Measurements from ENCODE around the gene MED13L. TPM values are rescaled to one million over a fixed set of nuclear protein-coding genes. Genes with fewer than 3 reads are reported as not detected.

MED13L gene
- total RNA-seq, 5 donors from 2014 or later (not counting 1 experiment from before 2014, with no cell fraction given): 126 to 216 (median 133) TPM

- Mint-ChIP-seq H3K27ac (no peak overlapping the region), H3K4me1 (no peaks in the 10 kb centered on the region), H3K36me3 (no peaks in the 10 kb centered on the region), H3K4me3 (no peak overlapping the region), H3K27me3 (peaks cover 0 to 3% of the 10 kb centered on the region in 2 donors), H3K9me3 (no peaks in the 10 kb centered on the region)
- POLR2A ChIA-PET: no interaction called here
- H3K4me3 ChIP-seq (ENCODE audit: control insufficient read depth in 1 of 2, extremely low read depth in 1 of 2, low read length in 1 of 2): no peak overlapping the region
- CTCF ChIA-PET: no interaction called here
- no peaks in the 10 kb centered on the region for H3K9me3 ChIP-seq
- H3K4me1 ChIP-seq (ENCODE audit: control insufficient read depth in 1 of 2, extremely low read depth in 1 of 2, insufficient read depth in 2 of 2, low read length in 2 of 2): no peaks in the 10 kb centered on the region
- no peak for ATAC-seq (replicated peaks in 1 of 4)
- DNase-seq: no peak
- no peak overlapping the region for H3K27ac ChIP-seq (ENCODE audit: low read length)
- H3K36me3 ChIP-seq (ENCODE audit: control insufficient read depth in 2 of 2, extremely low read depth in 1 of 2, insufficient read depth in 1 of 2, low read length in 1 of 2): no peaks in the 10 kb centered on the region
- H3K27me3 ChIP-seq (replicated peaks in 1 of 2; ENCODE audit: control insufficient read depth in 2 of 2, extremely low read depth in 1 of 2, insufficient read depth in 2 of 2, low read length in 1 of 2): peaks cover 0 to 3% of the 10 kb centered on the region in 2 experiments
- 83% methylated on average over 7 of the region's 9 CpGs for WGBS (ENCODE audit: insufficient coverage)
Measured at GRCh38 chr12:116299665-116300328, 22.3 kb upstream of the MED13L start.

DNA sequence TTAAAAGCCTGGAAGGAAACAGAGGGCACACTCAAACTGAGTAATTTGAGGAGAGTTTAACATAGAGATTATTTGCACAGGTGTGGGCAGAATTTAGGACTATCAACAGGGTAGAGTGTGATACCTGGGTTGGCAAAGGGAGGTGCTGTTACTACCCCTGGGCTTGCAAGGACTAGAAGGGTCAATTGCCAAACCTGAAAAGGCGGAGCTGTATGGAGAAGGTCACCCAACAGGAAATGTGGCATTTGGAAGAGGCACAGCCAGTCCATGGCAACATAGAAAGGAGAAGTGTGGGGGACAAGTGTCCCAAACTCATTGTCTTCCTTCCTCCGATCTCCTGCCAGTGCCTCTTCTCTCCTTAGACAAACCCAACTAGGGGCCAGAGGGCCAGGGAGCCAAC lies 21.6 kb upstream of the MED13L start:
- H3K4me1 ChIP-seq (ENCODE audit: control insufficient read depth in 1 of 2, extremely low read depth in 1 of 2, insufficient read depth in 2 of 2, low read length in 2 of 2): no peaks in the 10 kb centered on the region
- ChIA-PET CTCF (no interaction called here), POLR2A (no interaction called here)
- ATAC-seq (replicated peaks in 1 of 4) (no peak), DNase-seq (no peak)
- Mint-ChIP-seq H3K27ac (no peak overlapping the region), H3K27me3 (peaks cover 0 to 3% of the 10 kb centered on the region in 2 donors), H3K36me3 (no peaks in the 10 kb centered on the region), H3K4me1 (no peaks in the 10 kb centered on the region), H3K4me3 (no peak overlapping the region), H3K9me3 (no peaks in the 10 kb centered on the region)
- H3K4me3 ChIP-seq (ENCODE audit: control insufficient read depth in 1 of 2, extremely low read depth in 1 of 2, low read length in 1 of 2): no peak overlapping the region
- no CpG with 5 or more reads among the region's 2 CpGs for WGBS (ENCODE audit: insufficient coverage)
- no peaks in the 10 kb centered on the region for H3K9me3 ChIP-seq
- no peak overlapping the region for H3K27ac ChIP-seq (ENCODE audit: low read length)
- H3K27me3 ChIP-seq (replicated peaks in 1 of 2; ENCODE audit: control insufficient read depth in 2 of 2, extremely low read depth in 1 of 2, insufficient read depth in 2 of 2, low read length in 1 of 2): peaks cover 0 to 3% of the 10 kb centered on the region in 2 experiments
- H3K36me3 ChIP-seq (ENCODE audit: control insufficient read depth in 2 of 2, extremely low read depth in 1 of 2, insufficient read depth in 1 of 2, low read length in 1 of 2): no peaks in the 10 kb centered on the region

DNA sequence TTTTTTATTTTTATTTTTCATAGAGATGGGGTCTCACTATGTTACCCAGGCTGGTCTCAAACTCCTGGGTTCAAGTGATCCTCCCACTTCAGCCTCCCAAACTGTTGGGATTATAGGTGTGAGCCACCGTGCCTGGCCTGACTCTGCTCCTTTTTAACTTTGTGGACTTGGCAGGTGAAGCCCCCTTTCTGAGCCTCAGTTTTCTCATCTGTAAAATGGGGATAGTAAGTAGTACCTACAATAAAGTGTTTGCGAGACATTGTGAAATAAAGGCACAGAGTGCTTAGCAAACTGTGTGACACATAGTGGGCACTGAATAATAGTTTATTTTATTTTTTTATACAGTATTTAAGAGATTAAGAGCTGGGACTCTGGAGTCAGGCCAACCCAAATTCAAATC lies 21.1 kb upstream of the MED13L start:
- H3K27ac Mint-ChIP-seq: no peak overlapping the region
- CTCF ChIA-PET: no interaction called here

DNA sequence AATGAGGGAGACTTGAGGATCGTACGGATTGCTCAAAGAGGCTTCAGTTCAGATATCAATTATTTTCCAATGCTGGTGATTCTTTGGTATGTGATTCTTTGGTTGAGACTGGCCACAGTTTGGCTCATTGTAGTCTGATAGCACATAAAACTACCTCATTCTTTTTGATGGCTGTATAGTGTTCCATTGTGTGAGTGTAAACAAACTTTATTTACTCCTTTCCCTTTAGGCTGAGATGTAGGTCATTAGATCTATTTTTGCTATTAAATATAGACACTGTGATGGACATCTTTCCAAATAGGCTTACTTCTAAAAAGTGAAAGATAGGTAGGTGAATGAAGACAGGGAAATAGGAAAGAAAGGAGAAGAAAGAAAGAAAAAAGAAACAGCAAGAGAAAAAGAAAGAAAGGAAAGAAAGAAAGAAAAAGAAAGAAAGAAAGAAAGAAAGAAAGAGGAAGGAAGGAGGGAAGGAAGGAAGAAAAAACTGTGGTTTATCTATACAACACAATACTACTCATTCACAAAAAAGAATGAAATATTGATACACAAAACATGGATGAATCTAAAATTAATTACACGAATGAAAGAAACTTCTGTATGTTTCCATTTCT lies 19.8 kb upstream of the MED13L start:
- no peak overlapping the region for H3K27ac ChIP-seq (ENCODE audit: low read length)
- CTCF ChIA-PET: no interaction called here
- H3K9me3 Mint-ChIP-seq: no peaks in the 10 kb centered on the region
- H3K27me3 Mint-ChIP-seq: peaks cover 0 to 3% of the 10 kb centered on the region in 2 donors
- H3K4me3 Mint-ChIP-seq: no peak overlapping the region
- no peak overlapping the region for H3K27ac Mint-ChIP-seq
- H3K4me1 Mint-ChIP-seq: no peaks in the 10 kb centered on the region
- no peak for ATAC-seq (replicated peaks in 1 of 4)
- peaks cover 0 to 3% of the 10 kb centered on the region in 2 experiments for H3K27me3 ChIP-seq (replicated peaks in 1 of 2; ENCODE audit: control insufficient read depth in 2 of 2, extremely low read depth in 1 of 2, insufficient read depth in 2 of 2, low read length in 1 of 2)
- H3K4me1 ChIP-seq (ENCODE audit: control insufficient read depth in 1 of 2, extremely low read depth in 1 of 2, insufficient read depth in 2 of 2, low read length in 2 of 2): no peaks in the 10 kb centered on the region
- POLR2A ChIA-PET: no interaction called here
- H3K36me3 Mint-ChIP-seq: no peaks in the 10 kb centered on the region
- no peak for DNase-seq
- no CpG with 5 or more reads among the region's 3 CpGs for WGBS (ENCODE audit: insufficient coverage)
- H3K36me3 ChIP-seq (ENCODE audit: control insufficient read depth in 2 of 2, extremely low read depth in 1 of 2, insufficient read depth in 1 of 2, low read length in 1 of 2): no peaks in the 10 kb centered on the region
- no peaks in the 10 kb centered on the region for H3K9me3 ChIP-seq
- no peak overlapping the region for H3K4me3 ChIP-seq (ENCODE audit: control insufficient read depth in 1 of 2, extremely low read depth in 1 of 2, low read length in 1 of 2)

More for the DNA sequence above, 21.1 kb upstream of the MED13L start:
- H3K4me1 ChIP-seq (ENCODE audit: control insufficient read depth in 1 of 2, extremely low read depth in 1 of 2, insufficient read depth in 2 of 2, low read length in 2 of 2): no peaks in the 10 kb centered on the region
- H3K27me3 Mint-ChIP-seq: peaks cover 0 to 3% of the 10 kb centered on the region in 2 donors
- no peak overlapping the region for H3K4me3 Mint-ChIP-seq
- no peak overlapping the region for H3K4me3 ChIP-seq (ENCODE audit: control insufficient read depth in 1 of 2, extremely low read depth in 1 of 2, low read length in 1 of 2)
- no peaks in the 10 kb centered on the region for H3K9me3 ChIP-seq
- no peaks in the 10 kb centered on the region for H3K9me3 Mint-ChIP-seq
- H3K36me3 Mint-ChIP-seq: no peaks in the 10 kb centered on the region
- no CpG with 5 or more reads among the region's 2 CpGs for WGBS (ENCODE audit: insufficient coverage)
- ATAC-seq (replicated peaks in 1 of 4) (no peak), DNase-seq (no peak)
- H3K27ac ChIP-seq (ENCODE audit: low read length): no peak overlapping the region
- H3K27me3 ChIP-seq (replicated peaks in 1 of 2; ENCODE audit: control insufficient read depth in 2 of 2, extremely low read depth in 1 of 2, insufficient read depth in 2 of 2, low read length in 1 of 2): peaks cover 0 to 3% of the 10 kb centered on the region in 2 experiments
- POLR2A ChIA-PET: no interaction called here
- H3K4me1 Mint-ChIP-seq: no peaks in the 10 kb centered on the region
- H3K36me3 ChIP-seq (ENCODE audit: control insufficient read depth in 2 of 2, extremely low read depth in 1 of 2, insufficient read depth in 1 of 2, low read length in 1 of 2): no peaks in the 10 kb centered on the region

DNA sequence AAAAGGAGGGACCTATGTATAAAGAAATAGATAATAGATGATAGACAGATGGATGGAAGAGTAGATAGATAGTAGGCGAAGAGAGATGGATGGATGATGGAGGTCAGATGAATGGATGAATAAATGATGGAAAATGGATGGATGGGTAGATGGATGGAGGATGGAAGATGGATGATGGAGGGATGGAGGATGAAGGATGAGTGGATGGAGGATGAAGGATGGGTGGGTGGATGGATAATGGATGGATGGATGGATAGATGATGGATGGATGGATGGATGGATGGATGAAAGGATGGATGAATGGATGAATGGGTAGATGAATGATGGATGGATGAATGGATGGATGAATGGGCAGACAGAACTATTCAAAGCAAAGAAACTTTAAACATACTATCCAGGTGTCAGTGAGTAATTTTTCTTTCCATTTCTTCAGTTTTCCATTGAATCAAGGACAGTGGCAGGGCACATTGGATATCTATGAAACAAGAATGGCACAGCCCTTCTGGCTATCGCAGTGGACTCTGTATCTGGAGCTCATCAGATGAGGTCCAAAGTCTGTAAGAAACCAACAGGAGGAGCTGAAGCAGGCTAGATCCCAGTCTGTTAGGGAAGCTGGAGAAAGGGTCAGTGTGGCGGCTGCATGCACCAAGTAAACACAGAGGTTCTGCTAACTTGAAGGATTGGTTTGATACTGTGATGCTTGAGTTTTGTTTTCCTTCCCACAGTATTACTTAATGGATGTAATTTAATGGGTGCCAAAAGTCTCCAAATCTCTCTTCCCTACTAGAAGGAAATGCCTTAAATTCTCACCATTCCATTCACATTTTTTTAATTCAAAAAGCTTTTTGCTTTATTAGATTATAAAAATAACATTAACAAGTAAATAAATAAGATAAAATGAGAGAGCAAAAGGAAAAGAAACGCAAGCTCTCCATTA lies 18.1 kb upstream of the MED13L start:
- Histone ChIP-seq H3K9me3 (no peaks in the 10 kb centered on the region), H3K27me3 (replicated peaks in 1 of 2; ENCODE audit: control insufficient read depth in 2 of 2, extremely low read depth in 1 of 2, insufficient read depth in 2 of 2, low read length in 1 of 2) (peaks cover 0 to 3% of the 10 kb centered on the region in 2 experiments), H3K36me3 (ENCODE audit: control insufficient read depth in 2 of 2, extremely low read depth in 1 of 2, insufficient read depth in 1 of 2, low read length in 1 of 2) (no peaks in the 10 kb centered on the region), H3K4me3 (ENCODE audit: control insufficient read depth in 1 of 2, extremely low read depth in 1 of 2, low read length in 1 of 2) (no peak overlapping the region), H3K27ac (ENCODE audit: low read length) (no peak overlapping the region), H3K4me1 (ENCODE audit: control insufficient read depth in 1 of 2, extremely low read depth in 1 of 2, insufficient read depth in 2 of 2, low read length in 2 of 2) (no peaks in the 10 kb centered on the region)
- 89% methylated on average over 2 of the region's 4 CpGs for WGBS (ENCODE audit: insufficient coverage)
- ChIA-PET POLR2A (no interaction called here), CTCF (interaction anchor here in 1 of 2 donors (0.6 kb wide), 1 partner anchor 296 kb away, joined by 3 read pairs; no protein-coding TSS in a partner anchor)
- H3K27ac Mint-ChIP-seq: no peak overlapping the region
- no peaks in the 10 kb centered on the region for H3K36me3 Mint-ChIP-seq
- DNase-seq (no peak), ATAC-seq (replicated peaks in 1 of 4) (no peak)
- no peak overlapping the region for H3K4me3 Mint-ChIP-seq
- no peaks in the 10 kb centered on the region for H3K9me3 Mint-ChIP-seq
- H3K27me3 Mint-ChIP-seq: peaks cover 0 to 3% of the 10 kb centered on the region in 2 donors
- no peaks in the 10 kb centered on the region for H3K4me1 Mint-ChIP-seq

GRCh38 chr12:116294454-116295165 lies 17.1 kb upstream of the MED13L start:
- no CpG with 5 or more reads among the region's 4 CpGs for WGBS (ENCODE audit: insufficient coverage)
- CTCF ChIA-PET: no interaction called here
- no peaks in the 10 kb centered on the region for H3K9me3 Mint-ChIP-seq
- H3K27me3 ChIP-seq (replicated peaks in 1 of 2; ENCODE audit: control insufficient read depth in 2 of 2, extremely low read depth in 1 of 2, insufficient read depth in 2 of 2, low read length in 1 of 2): no peaks in the 10 kb centered on the region
- POLR2A ChIA-PET: interaction anchor here in 1 of 2 donors (0.6 kb wide), 1 partner anchor 11 kb away, joined by 3 read pairs; no protein-coding TSS in a partner anchor
- H3K27ac ChIP-seq (ENCODE audit: low read length): no peak overlapping the region
- H3K36me3 ChIP-seq (ENCODE audit: control insufficient read depth in 2 of 2, extremely low read depth in 1 of 2, insufficient read depth in 1 of 2, low read length in 1 of 2): no peaks in the 10 kb centered on the region
- H3K4me1 ChIP-seq (ENCODE audit: control insufficient read depth in 1 of 2, extremely low read depth in 1 of 2, insufficient read depth in 2 of 2, low read length in 2 of 2): no peaks in the 10 kb centered on the region
- no peak overlapping the region for H3K4me3 Mint-ChIP-seq
- no peak overlapping the region for H3K4me3 ChIP-seq (ENCODE audit: control insufficient read depth in 1 of 2, extremely low read depth in 1 of 2, low read length in 1 of 2)
- DNase-seq (no peak), ATAC-seq (replicated peaks in 1 of 4) (no peak)
- no peaks in the 10 kb centered on the region for H3K36me3 Mint-ChIP-seq
- no peaks in the 10 kb centered on the region for H3K4me1 Mint-ChIP-seq
- H3K9me3 ChIP-seq: no peaks in the 10 kb centered on the region
- peaks cover 0 to 3% of the 10 kb centered on the region in 2 donors for H3K27me3 Mint-ChIP-seq
- H3K27ac Mint-ChIP-seq: no peak overlapping the region

Measured in T-cell (primary cell).